Spleen (tissue), 11 donors: ENCODE data around the gene PPP2R5B. TPM values are rescaled to one million over a fixed set of nuclear protein-coding genes. Genes with fewer than 3 reads are reported as not detected.

ENCODE experiments used
- DNase-seq: peaks from one replicate; pipeline ENCODE4 v3.0.0-alpha.2; 2020
- H3K27ac ChIP-seq, 8 donors: fragments of 200-600 bp; sonication (generic) in 7 of 8; 1 replicate in 4 of 8; 2 replicates in 4 of 8; pipeline versions ENCODE4 v1.5.0 to v1.8.0; 2016 to 2021; ENCODE audit warnings: inconsistent platforms in 4 of 8, mild to moderate bottlenecking in 4 of 8, moderate library complexity in 1 of 8
- H3K27me3 ChIP-seq, 7 donors: fragments of 200-600 bp; sonication (generic) in 6 of 7; replicated peaks in 1 of 7; 1 replicate in 4 of 7; 2 replicates in 3 of 7; pipeline versions ENCODE4 v1.5.0 to v1.8.0; 2016 to 2021; ENCODE audit warnings: inconsistent platforms in 3 of 7, mild to moderate bottlenecking in 1 of 7
- H3K36me3 ChIP-seq, 6 donors: fragments of 200-600 bp; sonication (generic) in 5 of 6; 1 replicate in 4 of 6; 2 replicates in 2 of 6; pipeline versions ENCODE4 v1.5.0 to v1.8.0; 2016 to 2021; ENCODE audit warnings: inconsistent platforms in 2 of 6
- H3K4me1 ChIP-seq, 6 donors: fragments of 200-600 bp; sonication (generic) in 5 of 6; 1 replicate in 3 of 6; 2 replicates in 3 of 6; pipeline versions ENCODE4 v1.5.0 to v1.8.0; 2016 to 2021; ENCODE audit warnings: inconsistent platforms in 3 of 6
- H3K4me3 ChIP-seq, 8 donors: fragments of 200-600 bp; sonication (generic) in 7 of 8; 1 replicate in 4 of 8; 2 replicates in 4 of 8; pipeline versions ENCODE4 v1.5.0 to v1.8.0; 2016 to 2021; ENCODE audit warnings: inconsistent platforms in 4 of 8, mild to moderate bottlenecking in 4 of 8, moderate library complexity in 2 of 8
- H3K9me3 ChIP-seq, 8 donors: fragments of 200-600 bp; sonication (generic) in 7 of 8; 1 replicate in 4 of 8; 2 replicates in 4 of 8; pipeline versions ENCODE4 v1.5.0 to v1.8.0; 2016 to 2021; ENCODE audit warnings: inconsistent platforms in 4 of 8
- POLR2A ChIP-seq, 3 donors: fragments of 450-650 bp; IDR thresholded peaks; one replicate each; pipeline ENCODE4 v1.5.1; 2017; ENCODE audit warnings: antibody characterized with exemption in 3 of 3, mild to moderate bottlenecking in 1 of 3
- POLR2AphosphoS5 ChIP-seq, 3 donors: sonication (generic); formaldehyde crosslinking; IDR thresholded peaks; one replicate each; pipeline ENCODE4 v1.5.1; 2017; ENCODE audit warnings: antibody characterized with exemption in 3 of 3
- WGBS, 5 donors: extraction: QIAGEN DNeasy Blood & Tissue Kit in 3 of 5; methylation state at CpG; one replicate each; pipeline versions ENCODE4 v1.1.5 to v1.1.7; 2013 to 2018; 5-methylcytosine and 5-hydroxymethylcytosine counted together
- intact Hi-C: fragments of 100-400 bp; cut with DNase I; formaldehyde crosslinking; loops from one replicate; pipeline ENCODE4 v1.15.0; 2023; ENCODE audit warnings: low total_unique reads
- polyA plus RNA-seq, 3 donors: library from polyadenylated mRNA; stranded (reverse); fragments of 200-250 nt; gene quantifications; one replicate each; pipeline ENCODE4 v1.2.1, GENCODE V29; 2013
- total RNA-seq, 7 donors: library from RNA; depleted of rRNA in 3 of 7; stranded (reverse); fragments of >200 nt in 3 of 7; fragmentation: NEBNext Ultra II Directional in 4 of 7; extraction: Animal tissue kit (Norgen Biotek cat#: 25700) in 4 of 7; gene quantifications; one replicate each; pipeline versions ENCODE4 v1.1.0 to v1.2.1, GENCODE V29; 2016 to 2021
- TF ChIP-seq, protein P1 (sequence below), 11 experiments: fragments of 200-600 bp in 7 of 11; fragments of 450-650 bp in 4 of 11; sonication (generic) in 4 of 11; IDR thresholded peaks in 8 of 11; conservative IDR thresholded peaks in 3 of 11; 1 replicate in 7 of 11; 2 replicates in 4 of 11; pipeline versions ENCODE4 v1.4.0 to v1.8.0; 2016 to 2021; ENCODE audit warnings: antibody characterized with exemption in 11 of 11, inconsistent platforms in 4 of 11, mild to moderate bottlenecking in 1 of 11
- donor health status: healthy with polysubstance abuse.
- donor health status: DM: no; HTN: no; CAD: no; lungs with moderate emphysema.
- donor health status: DM: no; HTN: no; CAD: no.
- donor health status: Bipolar disorder and iron deficiency.
- donor health status: healthy.
- donor health status: DM: no; HTN: no; CAD: no.
- donor health status: DM: yes; HTN: yes; CAD: no.

The PPP2R5B gene
- total and polyA plus RNA-seq, 10 donors, result 10.8 to 45.1 (median 27.9) TPM

GRCh38 chr11:64934682-64935358 lies 10.3 kb downstream of the PPP2R5B start:
- no peaks in the 10 kb centered on the region for H3K4me1 ChIP-seq
- no peak for DNase-seq
- no peak overlapping the region for H3K4me3 ChIP-seq
- H3K36me3 ChIP-seq, result peaks cover 0 to 56% (median 49%) of the 10 kb centered on the region in 6 donors
- intact Hi-C loops, result loop anchor here (10.0 kb wide), 1 partner anchor 60 kb away; the partner anchor contains the start of gene BATF2
- H3K9me3 ChIP-seq, result no peaks in the 10 kb centered on the region
- H3K27me3 ChIP-seq, result no peaks in the 10 kb centered on the region
- no peak overlapping the region for H3K27ac ChIP-seq
- TF ChIP-seq POLR2A (IDR thresholded peaks at IDR 0.05) (no peak), POLR2AphosphoS5 (IDR thresholded peaks at IDR 0.05) (peak in 1 of 3 donors; percentile 35)
- 82 to 89% (median 86%) methylated on average over 26 to 27 of the region's 27 CpGs for WGBS, 5 donors

GRCh38 chr11:64935359-64936081 lies 11.0 kb downstream of the PPP2R5B start, which contains the start of gene GPHA2:
GPHA2 (minus strand) TSS chr11:64935893; CDS start chr11:64935460, 433 bp downstream.
- 73 to 92% (median 84%) methylated on average over 14 of the region's 14 CpGs for WGBS, 5 donors
- no peak for DNase-seq
- TF ChIP-seq POLR2AphosphoS5 (IDR thresholded peaks at IDR 0.05), result no peak
- no peak for TF ChIP-seq POLR2A (IDR thresholded peaks at IDR 0.05)
- TF ChIP-seq, protein P1, sequence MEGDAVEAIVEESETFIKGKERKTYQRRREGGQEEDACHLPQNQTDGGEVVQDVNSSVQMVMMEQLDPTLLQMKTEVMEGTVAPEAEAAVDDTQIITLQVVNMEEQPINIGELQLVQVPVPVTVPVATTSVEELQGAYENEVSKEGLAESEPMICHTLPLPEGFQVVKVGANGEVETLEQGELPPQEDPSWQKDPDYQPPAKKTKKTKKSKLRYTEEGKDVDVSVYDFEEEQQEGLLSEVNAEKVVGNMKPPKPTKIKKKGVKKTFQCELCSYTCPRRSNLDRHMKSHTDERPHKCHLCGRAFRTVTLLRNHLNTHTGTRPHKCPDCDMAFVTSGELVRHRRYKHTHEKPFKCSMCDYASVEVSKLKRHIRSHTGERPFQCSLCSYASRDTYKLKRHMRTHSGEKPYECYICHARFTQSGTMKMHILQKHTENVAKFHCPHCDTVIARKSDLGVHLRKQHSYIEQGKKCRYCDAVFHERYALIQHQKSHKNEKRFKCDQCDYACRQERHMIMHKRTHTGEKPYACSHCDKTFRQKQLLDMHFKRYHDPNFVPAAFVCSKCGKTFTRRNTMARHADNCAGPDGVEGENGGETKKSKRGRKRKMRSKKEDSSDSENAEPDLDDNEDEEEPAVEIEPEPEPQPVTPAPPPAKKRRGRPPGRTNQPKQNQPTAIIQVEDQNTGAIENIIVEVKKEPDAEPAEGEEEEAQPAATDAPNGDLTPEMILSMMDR (IDR thresholded peaks at IDR 0.05 in 8 of 11, conservative IDR thresholded peaks at IDR 0.05 in 3 of 11), result no peak
- H3K27ac ChIP-seq, result no peak within 1 kb of the TSS
- H3K4me1 ChIP-seq, result no peaks in the 10 kb centered on the region
- H3K36me3 ChIP-seq, result peaks cover 0 to 49% (median 42%) of the 10 kb centered on the region in 6 donors
- H3K9me3 ChIP-seq, result no peaks in the 10 kb centered on the region
- intact Hi-C loops, result loop anchor here (10.0 kb wide), 1 partner anchor 59 kb away; the partner anchor contains the start of gene BATF2
- H3K4me3 ChIP-seq, result no peak within 1 kb of the TSS
- no peaks in the 10 kb centered on the region for H3K27me3 ChIP-seq

DNA sequence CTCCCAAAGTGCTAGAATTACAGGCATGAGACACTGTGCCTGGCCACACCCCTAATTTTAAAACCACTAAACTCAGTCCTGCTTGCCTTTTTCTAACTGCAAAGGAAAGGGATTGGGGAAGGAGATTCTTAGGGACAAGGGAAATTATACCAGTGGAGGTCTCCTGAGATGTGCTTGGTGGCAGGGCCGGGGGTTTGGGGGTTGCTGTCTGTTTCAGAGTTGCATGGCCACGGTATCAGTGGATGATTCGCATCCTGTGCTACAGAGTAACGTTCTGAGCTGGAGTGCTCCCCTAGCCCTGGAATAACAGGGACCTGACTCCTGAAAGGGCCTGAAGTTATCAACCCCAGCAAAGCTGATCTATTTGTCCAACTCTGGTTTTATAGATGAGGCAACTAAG lies 12.1 kb downstream of the PPP2R5B start:
- Histone ChIP-seq H3K27ac (no peak overlapping the region), H3K4me3 (no peak overlapping the region), H3K4me1 (no peaks in the 10 kb centered on the region), H3K9me3 (no peaks in the 10 kb centered on the region), H3K36me3 (peaks cover 0 to 39% (median 32%) of the 10 kb centered on the region in 6 donors), H3K27me3 (no peaks in the 10 kb centered on the region)
- intact Hi-C loops, result loop anchor here (10.0 kb wide), 1 partner anchor 58 kb away; the partner anchor contains the start of gene BATF2
- DNase-seq, result no peak
- WGBS, 5 donors, result 73 to 85% (median 76%) methylated on average over 4 of the region's 4 CpGs
- TF ChIP-seq POLR2A (IDR thresholded peaks at IDR 0.05) (no peak), POLR2AphosphoS5 (IDR thresholded peaks at IDR 0.05) (no peak)
- TF ChIP-seq, protein P1 (IDR thresholded peaks at IDR 0.05 in 8 of 11, conservative IDR thresholded peaks at IDR 0.05 in 3 of 11), result no peak

DNA sequence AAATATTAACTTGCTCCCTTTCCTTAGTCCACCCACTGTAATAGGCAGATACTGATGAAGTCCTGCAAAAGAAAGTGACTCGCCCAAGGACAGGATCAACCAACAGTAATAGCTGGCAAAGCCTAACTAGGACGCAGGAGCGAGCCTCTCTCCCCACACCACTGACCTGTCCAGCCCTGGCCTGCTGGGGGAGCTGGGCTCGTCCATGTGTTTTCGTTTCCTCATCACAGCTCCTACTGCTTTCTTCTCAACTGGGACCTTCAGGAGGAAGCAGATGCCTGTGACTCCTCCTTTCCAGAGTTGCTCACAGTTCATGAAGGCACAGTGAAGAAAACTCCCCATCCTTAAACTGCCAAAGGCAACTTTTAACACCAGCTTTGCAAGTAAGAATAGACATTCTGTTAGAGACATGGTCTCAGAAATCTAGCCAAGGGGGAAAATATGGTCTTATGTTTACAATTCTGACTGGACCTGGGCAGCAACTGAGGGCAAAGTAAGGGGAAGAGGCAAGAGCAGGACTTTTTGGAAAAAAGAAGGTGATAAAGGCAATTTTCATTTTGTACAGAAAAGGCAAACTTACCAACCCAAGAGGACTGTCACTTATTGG lies 22.8 kb downstream of the PPP2R5B start:
- WGBS, 5 donors, result 60 to 68% (median 65%) methylated on average over 5 of the region's 5 CpGs

More for the DNA sequence above, 22.8 kb downstream of the PPP2R5B start:
- Histone ChIP-seq H3K27ac (no peak overlapping the region), H3K4me3 (no peak overlapping the region), H3K27me3 (peaks cover 0 to 6% (median 0%) of the 10 kb centered on the region in 7 donors), H3K9me3 (no peaks in the 10 kb centered on the region), H3K4me1 (no peaks in the 10 kb centered on the region), H3K36me3 (no peaks in the 10 kb centered on the region)
- intact Hi-C loops, result no loop called here
- no peak for DNase-seq
- TF ChIP-seq POLR2A (IDR thresholded peaks at IDR 0.05) (no peak), POLR2AphosphoS5 (IDR thresholded peaks at IDR 0.05) (no peak)
- TF ChIP-seq, protein P1 (IDR thresholded peaks at IDR 0.05 in 8 of 11, conservative IDR thresholded peaks at IDR 0.05 in 3 of 11), result no peak
